Measurements from ENCODE around the gene NUCB2. TPM values are rescaled to one million over a fixed set of nuclear protein-coding genes. Genes with fewer than 3 reads are reported as not detected.

NUCB2 gene
- total and polyA plus RNA-seq, 2 of the 13 experiments (the other 11 are each of a cell fraction or from before 2014, with no cell fraction given) = 54.2 to 82.4 TPM

GRCh38 chr11:17352950-17353820 is 76.6 kb downstream of the NUCB2 start (continued):
- TF ChIP-seq FUBP1 (CRISPR knock-in tag; IDR thresholded peaks at IDR 0.05; ENCODE audit: borderline replicate concordance) = no peak
- peak; percentile 76; the same call in 1 of the 2 replicates for TF ChIP-seq CAMTA2 (CRISPR knock-in tag; IDR thresholded peaks at IDR 0.05; ENCODE audit: borderline replicate concordance)
- TF ChIP-seq CENPX (CRISPR knock-in tag; IDR thresholded peaks at IDR 0.05) = no peak
- peak; percentile 86 for TF ChIP-seq ZNF792 (CRISPR knock-in tag; IDR thresholded peaks at IDR 0.05)
- no peak for TF ChIP-seq RFX1 (IDR thresholded peaks at IDR 0.05)
- TF ChIP-seq MAFF (IDR thresholded peaks at IDR 0.05; ENCODE audit: low read depth, low read length) = no peak
- peak; percentile 69 for TF ChIP-seq SRSF4 (IDR thresholded peaks at IDR 0.05; ENCODE audit: low read depth, low read length, poor library complexity, severe bottlenecking)
- TF ChIP-seq RAD21 (CRISPR knock-in tag; IDR thresholded peaks at IDR 0.05) = peak; percentile 24; the same call in 1 of the 2 replicates
- no peak for TF ChIP-seq CBX5 (CRISPR knock-in tag; IDR thresholded peaks at IDR 0.05; ENCODE audit: borderline replicate concordance)
- TF ChIP-seq THAP11 (CRISPR knock-in tag; IDR thresholded peaks at IDR 0.05) = peak; percentile 69
- no peak for TF ChIP-seq FOXJ3 (CRISPR knock-in tag; IDR thresholded peaks at IDR 0.05; ENCODE audit: borderline replicate concordance)
- TF ChIP-seq SIX1 (CRISPR knock-in tag; IDR thresholded peaks at IDR 0.05; ENCODE audit: borderline replicate concordance) = no peak
- TF ChIP-seq TCF7 (IDR thresholded peaks at IDR 0.05; ENCODE audit: low read depth) = no peak
- no peak for TF ChIP-seq HHEX (CRISPR knock-in tag; IDR thresholded peaks at IDR 0.05)
- TF ChIP-seq CCAR2 (optimal IDR thresholded peaks at IDR 0.05; ENCODE audit: low read depth, low read length) = no peak
- peak; percentile 89; the same call in 1 of the 2 replicates for TF ChIP-seq KDM2A (CRISPR knock-in tag; IDR thresholded peaks at IDR 0.05; ENCODE audit: borderline replicate concordance, low read depth)
- no peak; the same call in none of the 2 replicates for TF ChIP-seq ZBTB34 (CRISPR knock-in tag; IDR thresholded peaks at IDR 0.05)
- TF ChIP-seq GATAD2A (CRISPR knock-in tag; IDR thresholded peaks at IDR 0.05) = peak; percentile 78
- 0 out of 2 replicates have a peak, but pooled peaks have one; percentile 60 for TF ChIP-seq MYPOP (CRISPR knock-in tag; IDR thresholded peaks at IDR 0.05)
- 0 out of 2 replicates have a peak, but pooled peaks have one; percentile 44 for TF ChIP-seq NFKBIZ (CRISPR knock-in tag; IDR thresholded peaks at IDR 0.05)
- no peak; the same call in 1 of the 2 replicates for TF ChIP-seq MTF2 (CRISPR knock-in tag; IDR thresholded peaks at IDR 0.05; ENCODE audit: borderline replicate concordance)
- no peak; the same call in 1 of the 2 replicates for TF ChIP-seq NFATC3 (CRISPR knock-in tag; IDR thresholded peaks at IDR 0.05)
- TF ChIP-seq HOXA3 (CRISPR knock-in tag; IDR thresholded peaks at IDR 0.05) = peak; percentile 92
- TF ChIP-seq ZNF761 (CRISPR knock-in tag; conservative IDR thresholded peaks at IDR 0.05) = peak; percentile 70; the same call in 1 of the 2 replicates
- TF ChIP-seq ZNF329 (CRISPR knock-in tag; IDR thresholded peaks at IDR 0.05; ENCODE audit: low read depth) = no peak
- TF ChIP-seq RARA (CRISPR knock-in tag; IDR thresholded peaks at IDR 0.05) = peak; percentile 30; the same call in 1 of the 2 replicates
- TF ChIP-seq GTF2F1 (IDR thresholded peaks at IDR 0.05; ENCODE audit: low read length) = no peak
- no peak for TF ChIP-seq SSRP1 (CRISPR knock-in tag; IDR thresholded peaks at IDR 0.05)
- TF ChIP-seq ASH2L (IDR thresholded peaks at IDR 0.05; ENCODE audit: insufficient read length, low read depth, low read length) = peak; percentile 86
